A549 treated with ZK216348 at 1 μM for 4 hours (cell line): ENCODE data around the gene TNIP3. TPM values are rescaled to one million over a fixed set of nuclear protein-coding genes. Genes with fewer than 3 reads are reported as not detected.

Source experiments
- total RNA-seq: library from RNA; stranded (reverse); fragments of 200-300 nt; extraction: Qiagen RNA extraction; gene quantifications from 5 replicates; pipeline ENCODE4 v1.2.3, GENCODE V29; 2022; ENCODE audit warnings: low read depth

The TNIP3 gene, protein sequence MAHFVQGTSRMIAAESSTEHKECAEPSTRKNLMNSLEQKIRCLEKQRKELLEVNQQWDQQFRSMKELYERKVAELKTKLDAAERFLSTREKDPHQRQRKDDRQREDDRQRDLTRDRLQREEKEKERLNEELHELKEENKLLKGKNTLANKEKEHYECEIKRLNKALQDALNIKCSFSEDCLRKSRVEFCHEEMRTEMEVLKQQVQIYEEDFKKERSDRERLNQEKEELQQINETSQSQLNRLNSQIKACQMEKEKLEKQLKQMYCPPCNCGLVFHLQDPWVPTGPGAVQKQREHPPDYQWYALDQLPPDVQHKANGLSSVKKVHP
- total RNA-seq = 0.27 to 0.99 TPM (median 0.44 TPM) in 5 replicates

DNA sequence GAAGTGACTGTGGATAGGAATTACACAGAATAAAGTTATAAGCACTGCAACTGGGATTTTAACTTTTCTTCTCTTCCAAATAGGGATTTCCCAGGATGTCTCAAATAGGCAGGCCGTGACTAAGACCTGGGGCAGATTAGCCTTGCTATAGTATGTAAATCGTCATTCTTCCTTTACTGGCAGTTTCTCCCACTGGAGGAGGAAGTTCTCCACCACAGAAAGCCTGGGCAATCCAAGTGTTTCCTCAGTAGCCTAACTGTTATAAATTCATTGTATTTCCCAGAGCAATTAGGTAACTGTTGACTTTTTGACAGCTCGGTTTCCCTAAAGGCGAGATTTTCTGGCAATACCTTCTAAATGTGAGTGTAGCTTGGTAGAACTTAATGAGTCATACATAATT, at the start of gene TNIP3:
Gene TNIP3 (minus strand): TSS at position 31 of the 400 bp plus-strand sequence. CDS start 196 bp downstream, outside the sequence.

Other genes with a start within 250 kb of the TNIP3 start
- 3.2 to 5.0 TPM (median 4.7 TPM) in 5 replicates for gene PRDM5, start 241.6 kb downstream of the TNIP3 start, total RNA-seq
- not detected in 5 replicates for gene NDNF, start 91.8 kb downstream of the TNIP3 start, total RNA-seq
- 0.12 TPM in 1 of 5 replicates, not detected in the others for gene QRFPR, start 216.7 kb upstream of the TNIP3 start, total RNA-seq